Measurements from ENCODE around the gene RALY. TPM values are rescaled to one million over a fixed set of nuclear protein-coding genes. Genes with fewer than 3 reads are reported as not detected.
A peak's percentile ranks its signal among the peaks of the same experiment; 100 is the strongest.

Gene RALY
- total RNA-seq, 1 experiment from 2014 or later, result 119 TPM

- TF ChIP-seq CBX3 (IDR thresholded peaks at IDR 0.05; ENCODE audit: low read depth) (no peak), EZH2phosphoT487 (IDR thresholded peaks at IDR 0.05; ENCODE audit: borderline replicate concordance) (no peak), POLR2A (IDR thresholded peaks at IDR 0.05; ENCODE audit: borderline replicate concordance, extremely low read depth, insufficient read depth, insufficient read length) (peak; percentile 92), ELF1 (IDR thresholded peaks at IDR 0.05; ENCODE audit: borderline replicate concordance, low read depth) (0 out of 2 replicates have a peak, but pooled peaks have one; percentile 19), POLR2AphosphoS5 (IDR thresholded peaks at IDR 0.05; ENCODE audit: low read depth, low read length) (peak; percentile 95)
These were observed 118.2 kb downstream of the RALY start, which contains the start of gene EIF2S2 (continued) for GRCh38 chr20:34111702-34112599.

- DNase-seq (ENCODE audit: low read depth, low spot score) (no peak), ATAC-seq (peak; percentile 21)
These were observed 118.9 kb downstream of the RALY start for GRCh38 chr20:34112600-34113101.

More at GRCh38 chr20:34112600-34113101, 118.9 kb downstream of the RALY start:
- Histone ChIP-seq H2AFZ (ENCODE audit: low read depth, low read length, poor library complexity, severe bottlenecking) (no peak overlapping the region), H3K36me3 (ENCODE audit: control insufficient read depth in 1 of 2, insufficient read depth in 2 of 2, low read length in 2 of 2) (peaks cover 6 to 8% of the 10 kb centered on the region in 2 experiments; a peak in 3 of 4 replicates), H3K4me2 (ENCODE audit: low read length) (peak overlapping the region; percentile 89), H3K9ac (ENCODE audit: low read length) (peak overlapping the region; percentile 92), H3K4me3 (replicated peaks in 1 of 2; ENCODE audit: low read depth in 1 of 2, low read length in 2 of 2) (peak overlapping the region; percentile 70 to 87), H4K20me1 (ENCODE audit: insufficient read depth) (peaks cover 13% of the 10 kb centered on the region; the same call in 1 of the 2 replicates), H3K27me3 (ENCODE audit: insufficient read depth, low read length) (no peaks in the 10 kb centered on the region), H3K79me2 (ENCODE audit: insufficient read depth, low read length) (peaks cover 44% of the 10 kb centered on the region), H3K27ac (ENCODE audit: low read depth, low read length) (peak overlapping the region; percentile 34; the same call in 1 of the 2 replicates), H3K4me1 (ENCODE audit: control insufficient read depth in 1 of 2, insufficient read depth in 2 of 2, low read length in 2 of 2) (peaks cover 11 to 31% of the 10 kb centered on the region in 2 experiments), H3K9me2 (ENCODE audit: insufficient read depth) (no peaks in the 10 kb centered on the region), H3K9me3 (ENCODE audit: control insufficient read depth in 1 of 2, insufficient read depth in 1 of 2, low read depth in 1 of 2, low read length in 2 of 2) (no peaks in the 10 kb centered on the region)
- TSS peak; percentile 100 for BruUV-seq (replicated peaks)
- intact Hi-C loops (cut with micrococcal nuclease), result no loop called here
- POLR2A ChIA-PET, result interaction anchor here (0.6 to 1.8 kb wide), 16 partner anchors 9 to 882 kb away, joined by 3 to 7 read pairs (median 3); partner anchors contain the start of genes CDK5RAP1, CHMP4B and RALY
- TF ChIP-seq EZH2 (IDR thresholded peaks at IDR 0.05) (no peak), SP1 (IDR thresholded peaks at IDR 0.05; ENCODE audit: low read depth) (no peak), SRF (IDR thresholded peaks at IDR 0.05; ENCODE audit: low read depth) (no peak), ELF1 (IDR thresholded peaks at IDR 0.05; ENCODE audit: borderline replicate concordance, low read depth) (no peak), CTCF (IDR thresholded peaks at IDR 0.05 in 2 of 3, conservative IDR thresholded peaks at IDR 0.05 in 1 of 3; ENCODE audit: borderline replicate concordance in 1 of 3, insufficient read depth in 1 of 3, low read depth in 2 of 3, low read length in 2 of 3) (no peak), FOSL1 (IDR thresholded peaks at IDR 0.05; ENCODE audit: low read depth) (no peak), MAX (IDR thresholded peaks at IDR 0.05) (no peak), RAD21 (IDR thresholded peaks at IDR 0.05; ENCODE audit: low read depth) (no peak), POLR2A (IDR thresholded peaks at IDR 0.05; ENCODE audit: borderline replicate concordance, extremely low read depth, insufficient read depth, insufficient read length) (no peak)
- CTCF ChIA-PET, result interaction anchor here (1.2 kb wide), 1 partner anchor 35 kb away, joined by 3 read pairs; no protein-coding TSS in a partner anchor
- RAD21 ChIA-PET (ENCODE audit: low non-redundant PET in 1 of 2, low total read pairs in 2 of 2, uncharacterized antibody in 2 of 2, unreplicated experiment in 2 of 2), result no interaction called here

Data from HCT116 (cell line).